Measurements from ENCODE around the gene SLC25A51. TPM values are rescaled to one million over a fixed set of nuclear protein-coding genes. Genes with fewer than 3 reads are reported as not detected.

Gene SLC25A51
- total and polyA plus RNA-seq, 4 donors = 3.8 to 24.4 (median 9.1) TPM

DNA sequence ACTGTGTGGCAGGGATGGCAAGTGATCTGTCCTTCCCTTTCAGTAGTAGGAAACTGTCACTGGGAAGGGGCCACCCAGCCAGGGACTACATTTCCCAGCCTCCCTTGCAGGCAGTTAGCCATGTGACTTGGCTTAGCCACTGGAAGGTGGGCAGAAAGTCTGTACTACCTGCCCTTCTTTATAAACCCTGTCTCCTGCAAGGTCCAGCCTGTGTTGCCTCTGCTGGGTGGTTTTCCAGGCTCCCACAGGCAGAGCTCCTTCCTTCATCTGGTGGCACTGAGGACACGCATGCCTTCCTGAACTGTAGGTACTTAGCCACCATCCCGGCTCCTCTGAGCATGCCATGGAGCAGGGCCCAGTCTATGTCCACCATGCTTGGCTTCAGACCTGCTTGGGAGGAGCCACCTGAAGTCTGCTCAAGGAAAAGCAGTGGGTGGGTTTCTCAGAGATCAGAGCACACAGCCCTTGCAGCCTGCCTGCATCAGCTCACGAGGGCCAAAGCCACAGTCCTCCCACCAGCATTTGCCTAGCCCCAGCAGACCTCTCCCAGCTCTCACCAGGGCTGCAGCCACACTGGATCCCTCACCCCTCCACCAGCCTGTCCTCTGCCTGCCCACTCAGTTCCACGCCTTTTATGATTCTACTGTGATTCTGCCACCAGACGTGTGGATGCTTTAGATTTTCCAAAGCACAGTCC is 16.7 kb upstream of the SLC25A51 start:
- Histone ChIP-seq H3K9me3 (ENCODE audit: control insufficient read depth in 4 of 4, low read length in 3 of 4) (no peaks in the 10 kb centered on the region), H3K27ac (ENCODE audit: low read depth in 1 of 2, low read length in 2 of 2) (no peak overlapping the region), H3K4me3 (ENCODE audit: low read depth in 1 of 3, low read length in 3 of 3) (no peak overlapping the region), H3K27me3 (ENCODE audit: control insufficient read depth in 4 of 4, insufficient read depth in 4 of 4, low read length in 3 of 4) (no peaks in the 10 kb centered on the region), H3K36me3 (ENCODE audit: control insufficient read depth in 4 of 4, insufficient read depth in 3 of 4, low read depth in 1 of 4, low read length in 3 of 4) (peaks cover 0 to 29% (median 12%) of the 10 kb centered on the region in 4 donors), H3K4me1 (ENCODE audit: control insufficient read depth in 4 of 4, insufficient read depth in 4 of 4, low read length in 3 of 4) (peaks cover 0 to 6% (median 2%) of the 10 kb centered on the region in 4 donors), H3K9ac (ENCODE audit: low read depth in 1 of 2, low read length in 2 of 2) (no peak overlapping the region)
- DNase-seq (ENCODE audit: low spot score) = no peak
- TF ChIP-seq FOXA1 (IDR thresholded peaks at IDR 0.05) = no peak
- whole genome bisulfite sequencing = 98% methylated on average over 5 of the region's 5 CpGs

DNA sequence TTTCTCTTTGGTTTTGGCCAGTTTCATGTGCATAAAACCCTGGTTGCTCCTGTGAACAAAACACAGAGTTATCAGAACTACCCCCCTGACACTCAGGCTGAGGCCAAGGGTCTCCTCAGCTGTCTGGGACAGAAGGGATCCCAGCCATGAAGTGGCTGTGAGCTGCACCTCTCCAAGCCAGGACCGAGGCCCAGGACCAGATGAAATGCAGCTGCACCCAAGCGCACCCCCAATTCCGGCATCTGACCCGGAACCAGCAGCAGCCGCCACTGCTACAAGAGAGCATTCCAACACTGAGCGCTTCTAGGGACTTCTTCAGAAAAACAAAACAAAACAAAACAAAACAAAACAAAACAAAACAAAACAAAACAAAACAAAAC is 16.0 kb upstream of the SLC25A51 start:
- DNase-seq (ENCODE audit: low spot score) = no peak
- Histone ChIP-seq H3K4me3 (ENCODE audit: low read depth in 1 of 3, low read length in 3 of 3) (no peak overlapping the region), H3K27ac (ENCODE audit: low read depth in 1 of 2, low read length in 2 of 2) (no peak overlapping the region), H3K9me3 (ENCODE audit: control insufficient read depth in 4 of 4, low read length in 3 of 4) (no peaks in the 10 kb centered on the region), H3K9ac (ENCODE audit: low read depth in 1 of 2, low read length in 2 of 2) (no peak overlapping the region), H3K27me3 (ENCODE audit: control insufficient read depth in 4 of 4, insufficient read depth in 4 of 4, low read length in 3 of 4) (no peaks in the 10 kb centered on the region), H3K4me1 (ENCODE audit: control insufficient read depth in 4 of 4, insufficient read depth in 4 of 4, low read length in 3 of 4) (peaks cover 0 to 6% (median 2%) of the 10 kb centered on the region in 4 donors), H3K36me3 (ENCODE audit: control insufficient read depth in 4 of 4, insufficient read depth in 3 of 4, low read depth in 1 of 4, low read length in 3 of 4) (peaks cover 0 to 29% (median 12%) of the 10 kb centered on the region in 4 donors)
- 89% methylated on average over 6 of the region's 6 CpGs for WGBS
- TF ChIP-seq EGR1 (IDR thresholded peaks at IDR 0.05; ENCODE audit: low read depth in 2 of 2) (no peak), FOXA1 (IDR thresholded peaks at IDR 0.05) (no peak), HNF4G (IDR thresholded peaks at IDR 0.05) (no peak), HNF4A (conservative IDR thresholded peaks at IDR 0.05) (no peak), RXRA (IDR thresholded peaks at IDR 0.05) (no peak), SP1 (IDR thresholded peaks at IDR 0.05) (no peak), NR2F2 (IDR thresholded peaks at IDR 0.05) (no peak), FOXA2 (IDR thresholded peaks at IDR 0.05) (no peak), TAF1 (conservative IDR thresholded peaks at IDR 0.05) (no peak)
- TF ChIP-seq, protein P1, sequence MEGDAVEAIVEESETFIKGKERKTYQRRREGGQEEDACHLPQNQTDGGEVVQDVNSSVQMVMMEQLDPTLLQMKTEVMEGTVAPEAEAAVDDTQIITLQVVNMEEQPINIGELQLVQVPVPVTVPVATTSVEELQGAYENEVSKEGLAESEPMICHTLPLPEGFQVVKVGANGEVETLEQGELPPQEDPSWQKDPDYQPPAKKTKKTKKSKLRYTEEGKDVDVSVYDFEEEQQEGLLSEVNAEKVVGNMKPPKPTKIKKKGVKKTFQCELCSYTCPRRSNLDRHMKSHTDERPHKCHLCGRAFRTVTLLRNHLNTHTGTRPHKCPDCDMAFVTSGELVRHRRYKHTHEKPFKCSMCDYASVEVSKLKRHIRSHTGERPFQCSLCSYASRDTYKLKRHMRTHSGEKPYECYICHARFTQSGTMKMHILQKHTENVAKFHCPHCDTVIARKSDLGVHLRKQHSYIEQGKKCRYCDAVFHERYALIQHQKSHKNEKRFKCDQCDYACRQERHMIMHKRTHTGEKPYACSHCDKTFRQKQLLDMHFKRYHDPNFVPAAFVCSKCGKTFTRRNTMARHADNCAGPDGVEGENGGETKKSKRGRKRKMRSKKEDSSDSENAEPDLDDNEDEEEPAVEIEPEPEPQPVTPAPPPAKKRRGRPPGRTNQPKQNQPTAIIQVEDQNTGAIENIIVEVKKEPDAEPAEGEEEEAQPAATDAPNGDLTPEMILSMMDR (IDR thresholded peaks at IDR 0.05; ENCODE audit: low read depth, low read length, missing input control) = no peak
- TF ChIP-seq, protein P2, sequence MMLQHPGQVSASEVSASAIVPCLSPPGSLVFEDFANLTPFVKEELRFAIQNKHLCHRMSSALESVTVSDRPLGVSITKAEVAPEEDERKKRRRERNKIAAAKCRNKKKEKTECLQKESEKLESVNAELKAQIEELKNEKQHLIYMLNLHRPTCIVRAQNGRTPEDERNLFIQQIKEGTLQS (IDR thresholded peaks at IDR 0.05) = no peak

DNA sequence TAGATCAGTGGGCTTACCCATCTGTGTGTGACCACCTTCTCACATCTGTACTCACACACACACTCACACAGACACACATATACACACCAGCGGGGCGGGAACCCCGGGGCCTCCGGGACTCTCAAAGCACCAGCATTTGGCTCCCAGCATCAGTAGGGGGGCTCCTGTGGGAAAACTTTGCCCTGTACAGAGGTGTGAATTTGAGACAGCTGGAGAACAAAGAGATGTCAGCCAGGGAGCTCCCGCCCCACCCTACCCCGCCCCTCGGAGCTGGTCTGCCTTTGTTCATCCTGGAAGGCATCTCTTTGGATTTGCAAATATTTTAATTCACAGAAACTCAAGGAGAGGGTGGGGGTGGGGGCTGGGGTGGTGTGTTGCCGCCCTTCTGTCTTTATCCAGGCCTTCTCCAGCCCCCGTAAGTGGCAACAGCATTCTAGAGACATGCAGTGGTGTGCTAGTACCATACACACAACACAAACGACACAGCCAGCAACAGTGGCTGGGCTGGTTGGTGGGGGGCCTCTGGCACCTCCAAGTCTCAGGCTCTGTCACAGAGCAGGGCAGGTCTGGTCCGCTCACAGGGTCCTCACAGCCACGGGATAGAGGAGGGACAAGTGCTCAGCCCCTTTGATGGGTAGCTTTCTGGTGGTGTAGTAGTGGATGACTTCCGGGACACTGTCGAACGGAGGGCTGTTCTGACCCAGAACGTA is 15.5 kb upstream of the SLC25A51 start:
- no peaks in the 10 kb centered on the region for H3K9me3 ChIP-seq (ENCODE audit: control insufficient read depth in 4 of 4, low read length in 3 of 4)
- H3K9ac ChIP-seq (ENCODE audit: low read depth in 1 of 2, low read length in 2 of 2) = no peak overlapping the region
- peaks cover 0 to 29% (median 12%) of the 10 kb centered on the region in 4 donors for H3K36me3 ChIP-seq (ENCODE audit: control insufficient read depth in 4 of 4, insufficient read depth in 3 of 4, low read depth in 1 of 4, low read length in 3 of 4)
- H3K4me1 ChIP-seq (ENCODE audit: control insufficient read depth in 4 of 4, insufficient read depth in 4 of 4, low read length in 3 of 4) = peaks cover 0 to 6% (median 2%) of the 10 kb centered on the region in 4 donors
- H3K4me3 ChIP-seq (ENCODE audit: low read depth in 1 of 3, low read length in 3 of 3) = no peak overlapping the region
- H3K27ac ChIP-seq (ENCODE audit: low read depth in 1 of 2, low read length in 2 of 2) = no peak overlapping the region
- no peak for DNase-seq (ENCODE audit: low spot score)
- 93% methylated on average over 16 of the region's 16 CpGs for WGBS
- no peaks in the 10 kb centered on the region for H3K27me3 ChIP-seq (ENCODE audit: control insufficient read depth in 4 of 4, insufficient read depth in 4 of 4, low read length in 3 of 4)
- TF ChIP-seq, protein P1 (IDR thresholded peaks at IDR 0.05; ENCODE audit: low read depth, low read length, missing input control) = no peak
- TF ChIP-seq HNF4G (IDR thresholded peaks at IDR 0.05) (no peak), JUND (IDR thresholded peaks at IDR 0.05) (no peak), NR2F2 (IDR thresholded peaks at IDR 0.05) (no peak), FOXA1 (IDR thresholded peaks at IDR 0.05) (no peak), GABPA (IDR thresholded peaks at IDR 0.05 in 1 of 2, conservative IDR thresholded peaks at IDR 0.05 in 1 of 2) (no peak), YY1 (IDR thresholded peaks at IDR 0.05) (no peak), RXRA (IDR thresholded peaks at IDR 0.05) (no peak), TAF1 (conservative IDR thresholded peaks at IDR 0.05) (no peak), RAD21 (IDR thresholded peaks at IDR 0.05) (no peak), HNF4A (conservative IDR thresholded peaks at IDR 0.05) (no peak), EGR1 (IDR thresholded peaks at IDR 0.05; ENCODE audit: low read depth in 2 of 2) (no peak)
- TF ChIP-seq, protein P3, sequence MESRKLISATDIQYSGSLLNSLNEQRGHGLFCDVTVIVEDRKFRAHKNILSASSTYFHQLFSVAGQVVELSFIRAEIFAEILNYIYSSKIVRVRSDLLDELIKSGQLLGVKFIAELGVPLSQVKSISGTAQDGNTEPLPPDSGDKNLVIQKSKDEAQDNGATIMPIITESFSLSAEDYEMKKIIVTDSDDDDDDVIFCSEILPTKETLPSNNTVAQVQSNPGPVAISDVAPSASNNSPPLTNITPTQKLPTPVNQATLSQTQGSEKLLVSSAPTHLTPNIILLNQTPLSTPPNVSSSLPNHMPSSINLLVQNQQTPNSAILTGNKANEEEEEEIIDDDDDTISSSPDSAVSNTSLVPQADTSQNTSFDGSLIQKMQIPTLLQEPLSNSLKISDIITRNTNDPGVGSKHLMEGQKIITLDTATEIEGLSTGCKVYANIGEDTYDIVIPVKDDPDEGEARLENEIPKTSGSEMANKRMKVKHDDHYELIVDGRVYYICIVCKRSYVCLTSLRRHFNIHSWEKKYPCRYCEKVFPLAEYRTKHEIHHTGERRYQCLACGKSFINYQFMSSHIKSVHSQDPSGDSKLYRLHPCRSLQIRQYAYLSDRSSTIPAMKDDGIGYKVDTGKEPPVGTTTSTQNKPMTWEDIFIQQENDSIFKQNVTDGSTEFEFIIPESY (IDR thresholded peaks at IDR 0.05) = no peak
- TF ChIP-seq, protein P2 (IDR thresholded peaks at IDR 0.05) = no peak
- TF ChIP-seq, protein P4, sequence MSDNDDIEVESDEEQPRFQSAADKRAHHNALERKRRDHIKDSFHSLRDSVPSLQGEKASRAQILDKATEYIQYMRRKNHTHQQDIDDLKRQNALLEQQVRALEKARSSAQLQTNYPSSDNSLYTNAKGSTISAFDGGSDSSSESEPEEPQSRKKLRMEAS (IDR thresholded peaks at IDR 0.05) = no peak
